GM10266 (cell line): Measurements from ENCODE around the gene FBXW12.

Experiments used
- DNase-seq: peaks from one replicate; pipeline ENCODE4 v3.0.0; 2012; ENCODE audit errors: extremely low spot score
- CTCF ChIP-seq: IDR thresholded peaks from 2 replicates; pipeline ENCODE4 v1.5.1; 2012; ENCODE audit warnings: mild to moderate bottlenecking, low read depth; ENCODE audit not compliant: control insufficient read depth, insufficient read depth; ENCODE audit errors: missing control alignments

Gene FBXW12

GRCh38 chr3:48415251-48415953 is 43.4 kb downstream of the FBXW12 start:
- TF ChIP-seq CTCF = no peak
- no peak for DNase-seq

- DNase-seq = no peak
- TF ChIP-seq CTCF = no peak
These were observed 44.1 kb downstream of the FBXW12 start for GRCh38 chr3:48416091-48416505.

GRCh38 chr3:48416546-48416945 is 44.5 kb downstream of the FBXW12 start:
- TF ChIP-seq CTCF = no peak
- DNase-seq = no peak

- TF ChIP-seq CTCF = no peak
- DNase-seq = no peak
These were observed 45.6 kb downstream of the FBXW12 start for GRCh38 chr3:48417529-48418108.

- DNase-seq = no peak
- TF ChIP-seq CTCF = no peak
These were observed 46.1 kb downstream of the FBXW12 start for GRCh38 chr3:48418140-48418539.

- TF ChIP-seq CTCF = no peak
- DNase-seq = no peak
These were observed 46.6 kb downstream of the FBXW12 start for GRCh38 chr3:48418651-48419050.

GRCh38 chr3:48419149-48419548 is 47.1 kb downstream of the FBXW12 start:
- no peak for DNase-seq
- TF ChIP-seq CTCF = no peak
